Right lobe of liver (tissue), 6 donors: ENCODE data around the gene BCL11B. TPM values are rescaled to one million over a fixed set of nuclear protein-coding genes. Genes with fewer than 3 reads are reported as not detected.

Source experiments
- ATAC-seq, 4 donors: fragments of 200-7000 bp; cut with Tn5 transposase; one replicate each; pipeline ENCODE4 v1.9.1; 2020; ENCODE audit warnings: mild to moderate bottlenecking in 4 of 4, moderate library complexity in 4 of 4
- DNase-seq, 3 donors: peaks; one replicate each; pipeline ENCODE4 v3.0.0-alpha.2; 2020
- H3K27ac ChIP-seq, 3 donors: fragments of 200-600 bp; one replicate each; pipeline ENCODE4 v1.8.0; 2022
- H3K27me3 ChIP-seq, 2 donors: fragments of 200-600 bp; one replicate each; pipeline ENCODE4 v1.8.0; 2022
- H3K36me3 ChIP-seq, 4 donors: fragments of 200-600 bp; sonication (generic) in 1 of 4; one replicate each; pipeline versions ENCODE4 v1.5.1 to v1.8.0; 2017 to 2022; ENCODE audit warnings: control low read depth in 1 of 4
- H3K4me1 ChIP-seq, 4 donors: fragments of 200-600 bp; sonication (generic) in 1 of 4; one replicate each; pipeline versions ENCODE4 v1.5.1 to v1.8.0; 2017 to 2022; ENCODE audit warnings: control low read depth in 1 of 4
- H3K4me3 ChIP-seq, 3 donors: fragments of 200-600 bp; one replicate each; pipeline ENCODE4 v1.8.0; 2022
- H3K9me3 ChIP-seq, 4 donors: fragments of 200-600 bp; sonication (generic) in 1 of 4; one replicate each; pipeline versions ENCODE4 v1.5.1 to v1.8.0; 2017 to 2022; ENCODE audit warnings: control low read depth in 1 of 4
- CTCF ChIP-seq, 4 donors: fragments of 200-600 bp in 3 of 4; fragments of 450-650 bp in 1 of 4; IDR thresholded peaks; one replicate each; pipeline versions ENCODE4 v1.5.1 to v1.8.0; 2016 to 2022; ENCODE audit warnings: antibody characterized with exemption in 4 of 4, mild to moderate bottlenecking in 2 of 4
- POLR2A ChIP-seq: fragments of 450-650 bp; IDR thresholded peaks from one replicate; pipeline ENCODE4 v1.6.1; 2017; ENCODE audit warnings: antibody characterized with exemption, mild to moderate bottlenecking
- WGBS: methylation state at CpG from one replicate; pipeline ENCODE4 v1.1.6; 2018; ENCODE audit warnings: low coverage, low lambda C conversion rate; ENCODE audit not compliant: insufficient coverage; ENCODE audit errors: missing lambda C conversion rate; 5-methylcytosine and 5-hydroxymethylcytosine counted together
- intact Hi-C, 2 donors: fragments of 100-400 bp; cut with DNase I; formaldehyde crosslinking; loops; one replicate each; pipeline versions ENCODE4 v1.11.2 to v1.14.1; 2022
- total RNA-seq, 6 experiments: library from RNA; depleted of rRNA in 2 of 6; stranded (reverse); fragments of >200 nt in 2 of 6; fragmentation: NEBNext Ultra II Directional in 3 of 6; extraction: Animal tissue kit (Norgen Biotek cat#: 25700) in 3 of 6; gene quantifications; one replicate each; pipeline versions ENCODE4 v1.1.0 to v1.2.4, GENCODE V29; 2016 to 2023
- donor health status: DM: no; HTN: yes; CAD: no.
- donor health status: DM: no; HTN: no; CAD: no.
- donor health status: DM: no; HTN: no; CAD: no.
- donor health status: DM: no; HTN: yes; CAD: no.
- donor health status: DM: no; HTN: yes; CAD: no.

BCL11B gene
- total RNA-seq, 6 experiments from 2014 or later, result 0.04 to 0.61 (median 0.24) TPM

GRCh38 chr14:99201351-99202073, 70.5 kb downstream of the BCL11B start:
- Histone ChIP-seq H3K4me3 (no peak overlapping the region), H3K4me1 (no peaks in the 10 kb centered on the region), H3K27me3 (no peaks in the 10 kb centered on the region), H3K27ac (no peak overlapping the region), H3K36me3 (no peaks in the 10 kb centered on the region), H3K9me3 (no peaks in the 10 kb centered on the region)
- intact Hi-C loops, result no loop called here
- WGBS, result 86% methylated on average over 2 of the region's 10 CpGs
- no peak for DNase-seq
- no peak for ATAC-seq
- no peak for TF ChIP-seq POLR2A
- TF ChIP-seq CTCF (IDR thresholded peaks at IDR 0.05), result no peak

- TF ChIP-seq POLR2A (no peak), CTCF (IDR thresholded peaks at IDR 0.05) (no peak)
- DNase-seq (no peak), ATAC-seq (no peak)
- no peaks in the 10 kb centered on the region for H3K27me3 ChIP-seq
- intact Hi-C loops, result no loop called here
- no peaks in the 10 kb centered on the region for H3K36me3 ChIP-seq
- H3K4me1 ChIP-seq, result no peaks in the 10 kb centered on the region
- no peaks in the 10 kb centered on the region for H3K9me3 ChIP-seq
- H3K27ac ChIP-seq, result no peak overlapping the region
- H3K4me3 ChIP-seq, result no peak overlapping the region
- WGBS, result 50% methylated on average over 1 of the region's 7 CpGs
Observed at GRCh38 chr14:99200654-99201005, 71.4 kb downstream of the BCL11B start.

GRCh38 chr14:99199846-99200653, 71.9 kb downstream of the BCL11B start:
- ATAC-seq (no peak), DNase-seq (no peak)
- Histone ChIP-seq H3K4me3 (no peak overlapping the region), H3K27ac (no peak overlapping the region), H3K36me3 (no peaks in the 10 kb centered on the region), H3K4me1 (no peaks in the 10 kb centered on the region), H3K27me3 (no peaks in the 10 kb centered on the region), H3K9me3 (no peaks in the 10 kb centered on the region)
- TF ChIP-seq POLR2A (no peak), CTCF (IDR thresholded peaks at IDR 0.05) (peak in 2 of 4 donors; percentile 9 to 20)
- 52% methylated on average over 10 of the region's 16 CpGs for WGBS
- intact Hi-C loops, result no loop called here

GRCh38 chr14:99198746-99199502, 73.1 kb downstream of the BCL11B start:
- DNase-seq (no peak), ATAC-seq (no peak)
- intact Hi-C loops, result no loop called here
- 66% methylated on average over 24 of the region's 24 CpGs for WGBS
- Histone ChIP-seq H3K4me1 (no peaks in the 10 kb centered on the region), H3K27ac (no peak overlapping the region), H3K4me3 (no peak overlapping the region), H3K27me3 (no peaks in the 10 kb centered on the region), H3K36me3 (no peaks in the 10 kb centered on the region), H3K9me3 (no peaks in the 10 kb centered on the region)
- no peak for TF ChIP-seq CTCF (IDR thresholded peaks at IDR 0.05)
- TF ChIP-seq POLR2A, result no peak
